ENCODE measurements around the gene GANAB.

DNA sequence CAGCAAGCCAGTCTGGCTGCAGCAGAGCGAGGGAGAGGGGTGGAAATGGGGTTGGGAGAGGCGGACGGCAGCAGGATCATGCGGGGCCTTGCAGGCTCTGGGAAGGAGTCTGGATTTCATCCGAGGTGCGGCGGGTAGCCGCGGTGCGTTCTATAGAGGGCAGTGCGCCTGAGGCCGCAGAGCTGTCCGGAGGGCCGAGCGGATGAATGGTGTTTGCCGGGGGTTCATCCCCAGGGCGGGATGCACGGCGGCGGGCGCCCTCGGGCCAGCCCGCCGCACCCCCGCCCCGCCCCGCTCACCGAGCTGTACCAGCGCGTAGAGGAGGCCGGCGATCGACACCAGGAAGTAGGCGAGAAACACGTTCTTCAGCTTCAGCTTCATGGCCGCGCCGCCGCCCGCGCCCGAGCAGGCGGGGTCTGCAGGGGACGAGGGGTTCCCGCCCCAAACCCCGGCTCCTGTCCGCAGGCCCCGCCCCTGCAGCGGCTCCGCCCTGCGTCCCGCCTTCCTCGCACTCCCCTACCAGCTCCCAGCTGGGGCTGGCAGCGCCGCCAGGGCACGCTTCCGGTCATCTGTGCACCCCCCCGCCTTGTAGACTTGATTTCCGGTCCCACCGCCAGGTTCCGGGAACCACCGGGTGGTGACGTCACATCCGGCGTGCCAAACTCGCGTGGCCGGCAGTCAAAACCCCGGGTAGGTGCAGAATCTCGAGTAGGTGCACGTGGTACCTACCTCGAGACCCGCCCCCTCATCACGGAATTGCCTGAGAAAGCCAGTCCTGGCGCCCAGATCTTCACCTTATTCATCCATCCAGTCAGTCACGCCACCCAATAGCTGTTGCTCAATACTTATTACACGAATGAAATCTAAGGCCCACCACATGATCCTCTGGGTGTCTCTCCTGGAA is 24.6 kb downstream of the GANAB start, which contains the start of gene B3GAT3:
- TF ChIP-seq EZH2 (optimal IDR thresholded peaks at IDR 0.05; ENCODE audit: low read depth, low read length): no peak
- TF ChIP-seq, protein P1, sequence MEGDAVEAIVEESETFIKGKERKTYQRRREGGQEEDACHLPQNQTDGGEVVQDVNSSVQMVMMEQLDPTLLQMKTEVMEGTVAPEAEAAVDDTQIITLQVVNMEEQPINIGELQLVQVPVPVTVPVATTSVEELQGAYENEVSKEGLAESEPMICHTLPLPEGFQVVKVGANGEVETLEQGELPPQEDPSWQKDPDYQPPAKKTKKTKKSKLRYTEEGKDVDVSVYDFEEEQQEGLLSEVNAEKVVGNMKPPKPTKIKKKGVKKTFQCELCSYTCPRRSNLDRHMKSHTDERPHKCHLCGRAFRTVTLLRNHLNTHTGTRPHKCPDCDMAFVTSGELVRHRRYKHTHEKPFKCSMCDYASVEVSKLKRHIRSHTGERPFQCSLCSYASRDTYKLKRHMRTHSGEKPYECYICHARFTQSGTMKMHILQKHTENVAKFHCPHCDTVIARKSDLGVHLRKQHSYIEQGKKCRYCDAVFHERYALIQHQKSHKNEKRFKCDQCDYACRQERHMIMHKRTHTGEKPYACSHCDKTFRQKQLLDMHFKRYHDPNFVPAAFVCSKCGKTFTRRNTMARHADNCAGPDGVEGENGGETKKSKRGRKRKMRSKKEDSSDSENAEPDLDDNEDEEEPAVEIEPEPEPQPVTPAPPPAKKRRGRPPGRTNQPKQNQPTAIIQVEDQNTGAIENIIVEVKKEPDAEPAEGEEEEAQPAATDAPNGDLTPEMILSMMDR (IDR thresholded peaks at IDR 0.05; ENCODE audit: low read length): no peak
- TF ChIP-seq EZH2phosphoT487 (IDR thresholded peaks at IDR 0.05; ENCODE audit: low read length): no peak
